Kidney (tissue), 14 donors: ENCODE results near the gene CUTA. TPM values are rescaled to one million over a fixed set of nuclear protein-coding genes. Genes with fewer than 3 reads are reported as not detected.

Source experiments
- DNase-seq, 5 donors: peaks; one replicate each; pipeline ENCODE4 v3.0.0-alpha.2; 2013 to 2020
- FAIRE-seq: peaks from 2 replicates; lab custom pipeline; 2012; peaks lifted over from hg19 to GRCh38; lab: Jason Lieb, UNC
- H3K27ac ChIP-seq, 2 donors: one replicate each; pipeline ENCODE4 v1.7.0; 2013; ENCODE audit warnings: low read depth in 2 of 2, low read length in 2 of 2, inconsistent platforms in 1 of 2
- H3K27me3 ChIP-seq: one replicate; pipeline ENCODE4 v1.7.1; 2013; ENCODE audit warnings: low read length, inconsistent platforms; ENCODE audit not compliant: control insufficient read depth, insufficient read depth
- H3K36me3 ChIP-seq, 3 donors: one replicate each; pipeline versions ENCODE4 v1.7.0 to v1.7.1; 2013; ENCODE audit warnings: low read length in 3 of 3, control low read depth in 1 of 3, inconsistent platforms in 1 of 3; ENCODE audit not compliant: insufficient read depth in 3 of 3, control insufficient read depth in 2 of 3
- H3K4me1 ChIP-seq, 3 donors: one replicate each; pipeline versions ENCODE4 v1.7.0 to v1.7.1; 2013; ENCODE audit warnings: low read length in 3 of 3, inconsistent platforms in 1 of 3, low read depth in 1 of 3; ENCODE audit not compliant: control insufficient read depth in 2 of 3, insufficient read depth in 2 of 3
- H3K4me3 ChIP-seq, 3 donors: one replicate each; pipeline versions ENCODE4 v1.7.0 to v1.8.1; 2013; ENCODE audit warnings: low read length in 3 of 3, control low read depth in 1 of 3, inconsistent platforms in 1 of 3
- H3K9ac ChIP-seq, 3 donors: one replicate each; pipeline versions ENCODE4 v1.7.0 to v1.7.1; 2013; ENCODE audit warnings: low read length in 3 of 3, control low read depth in 1 of 3, inconsistent platforms in 1 of 3
- H3K9me3 ChIP-seq, 3 donors: one replicate each; pipeline versions ENCODE4 v1.7.0 to v1.7.1; 2013; ENCODE audit warnings: low read length in 3 of 3, control low read depth in 1 of 3, inconsistent platforms in 1 of 3; ENCODE audit not compliant: control insufficient read depth in 2 of 3, insufficient read depth in 1 of 3
- intact Hi-C: fragments of 100-400 bp; cut with DNase I; formaldehyde crosslinking; loops from one replicate; pipeline ENCODE4 v1.11.1; 2022
- polyA plus RNA-seq: library from polyadenylated mRNA; stranded (reverse); fragments of 350-450 nt; fragmentation: Illumina TruSeq; extraction: RNeasy Lipid Tissue Mini Kit (QIAGEN cat#74804); gene quantifications from one replicate; pipeline ENCODE4 v1.2.3, GENCODE V29; 2014; ENCODE audit warnings: low read depth, low replicate concordance; ENCODE audit not compliant: insufficient read depth
- total RNA-seq: library from RNA; stranded (reverse); fragmentation: NEBNext Ultra II Directional; extraction: Animal tissue kit (Norgen Biotek cat#: 25700); gene quantifications from one replicate; pipeline ENCODE4 v1.2.1, GENCODE V29; 2021
- TF ChIP-seq, protein P1 (sequence below): IDR thresholded peaks from 3 replicates; pipeline ENCODE4 v1.5.1; 2012; ENCODE audit warnings: mild to moderate bottlenecking, moderate library complexity, borderline replicate concordance; ENCODE audit not compliant: insufficient read depth; ENCODE audit errors: extremely low read depth
- donor health status: control.
- donor health status: control.
- donor health status: control.
- donor health status: control.
- donor health status: control.
- donor health status: DM: yes; HTN: yes; CAD: no.
- donor health status: Normal renal cell carcinoma (clear cell type).

CUTA gene
- total and polyA plus RNA-seq, 2 donors from 2014 or later, result 163 to 433 TPM

DNA sequence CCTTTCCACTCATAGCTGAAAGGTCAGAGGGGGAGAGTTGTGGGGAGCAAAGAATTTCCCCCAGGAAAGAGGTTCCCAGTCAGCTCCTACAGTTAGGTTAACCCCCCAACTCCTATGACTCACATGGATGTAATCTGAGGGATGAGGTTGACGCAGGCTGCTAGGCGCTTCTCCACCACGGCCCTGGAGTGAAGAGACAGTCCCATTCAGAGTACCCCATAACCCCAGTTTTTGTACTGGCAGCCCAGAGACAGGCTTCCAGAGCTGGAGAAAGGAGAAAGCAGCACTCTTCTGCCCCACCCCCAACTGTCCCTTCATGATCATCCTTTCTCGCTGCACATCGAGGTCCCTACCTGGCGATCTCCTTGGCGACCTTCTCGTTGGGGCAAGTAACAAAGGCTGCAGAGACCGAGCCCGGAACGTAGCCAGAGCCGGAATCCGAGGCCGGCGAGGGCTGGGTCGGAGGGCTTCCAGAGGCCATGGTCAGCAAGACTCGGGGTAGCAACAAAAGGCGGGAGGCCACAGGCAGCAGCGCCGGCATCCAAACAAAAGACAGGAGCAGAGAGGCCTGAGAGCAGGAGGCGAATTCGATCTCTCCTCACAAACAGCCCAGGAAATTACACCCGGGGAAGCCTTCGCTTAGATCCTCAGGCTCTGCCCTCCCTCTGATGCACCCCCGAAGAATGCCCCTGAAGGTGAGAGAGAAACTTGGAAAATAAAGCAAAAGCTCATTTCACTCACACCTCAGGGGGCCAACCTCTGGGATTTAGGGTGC, 592 bp downstream of the CUTA start:
- H3K4me1 ChIP-seq, result peaks cover 0 to 30% (median 5%) of the 10 kb centered on the region in 3 donors
- no peaks in the 10 kb centered on the region for H3K9me3 ChIP-seq
- peak overlapping the region; percentile 81 to 86 (median 85) for H3K4me3 ChIP-seq
- peak overlapping the region; percentile 69 to 91 for H3K27ac ChIP-seq
- TF ChIP-seq, protein P1, sequence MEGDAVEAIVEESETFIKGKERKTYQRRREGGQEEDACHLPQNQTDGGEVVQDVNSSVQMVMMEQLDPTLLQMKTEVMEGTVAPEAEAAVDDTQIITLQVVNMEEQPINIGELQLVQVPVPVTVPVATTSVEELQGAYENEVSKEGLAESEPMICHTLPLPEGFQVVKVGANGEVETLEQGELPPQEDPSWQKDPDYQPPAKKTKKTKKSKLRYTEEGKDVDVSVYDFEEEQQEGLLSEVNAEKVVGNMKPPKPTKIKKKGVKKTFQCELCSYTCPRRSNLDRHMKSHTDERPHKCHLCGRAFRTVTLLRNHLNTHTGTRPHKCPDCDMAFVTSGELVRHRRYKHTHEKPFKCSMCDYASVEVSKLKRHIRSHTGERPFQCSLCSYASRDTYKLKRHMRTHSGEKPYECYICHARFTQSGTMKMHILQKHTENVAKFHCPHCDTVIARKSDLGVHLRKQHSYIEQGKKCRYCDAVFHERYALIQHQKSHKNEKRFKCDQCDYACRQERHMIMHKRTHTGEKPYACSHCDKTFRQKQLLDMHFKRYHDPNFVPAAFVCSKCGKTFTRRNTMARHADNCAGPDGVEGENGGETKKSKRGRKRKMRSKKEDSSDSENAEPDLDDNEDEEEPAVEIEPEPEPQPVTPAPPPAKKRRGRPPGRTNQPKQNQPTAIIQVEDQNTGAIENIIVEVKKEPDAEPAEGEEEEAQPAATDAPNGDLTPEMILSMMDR, result no peak
- H3K36me3 ChIP-seq, result peaks cover 0 to 25% (median 22%) of the 10 kb centered on the region in 3 donors
- intact Hi-C loops, result no loop called here
- H3K27me3 ChIP-seq, result no peaks in the 10 kb centered on the region
- peak overlapping the region; percentile 55 to 75 (median 64) for H3K9ac ChIP-seq
- DNase-seq (peak in 2 of 5 donors; percentile 77 to 83), FAIRE-seq (no peak)

DNA sequence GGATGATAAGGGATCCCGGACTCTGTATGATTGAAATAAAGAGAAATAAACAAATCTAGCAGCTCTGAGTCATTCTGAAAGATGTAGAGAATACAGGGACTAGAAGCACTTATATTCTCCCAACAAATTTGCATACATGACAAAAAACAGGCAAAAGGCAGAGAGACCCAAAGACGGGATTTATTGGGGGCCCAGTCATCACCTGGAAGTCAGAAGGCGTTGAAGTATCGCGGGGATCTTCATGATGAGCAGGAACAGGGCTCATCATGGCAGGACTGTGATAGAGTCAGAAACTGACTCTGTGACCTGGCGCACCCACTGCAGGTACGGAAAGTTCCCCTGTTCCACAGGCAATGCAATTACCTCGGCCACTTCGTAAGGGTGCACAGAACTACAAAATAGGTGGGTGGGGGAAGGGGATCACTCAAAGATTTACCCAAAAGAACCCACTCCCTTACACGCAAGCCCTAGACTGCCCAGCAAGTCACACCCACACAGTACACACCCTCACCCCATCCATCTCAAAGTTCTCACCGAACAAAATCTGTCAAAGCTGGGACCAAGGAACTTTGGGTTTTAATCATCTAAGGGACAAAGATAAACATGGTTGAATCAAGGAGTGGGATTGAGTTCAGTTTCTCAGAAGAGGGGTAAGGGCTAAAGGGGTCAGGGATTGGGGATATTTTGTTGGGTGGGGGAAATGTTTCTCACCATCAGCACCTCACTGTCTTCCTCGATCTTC, 1.4 kb downstream of the CUTA start:
- Histone ChIP-seq H3K27me3 (no peaks in the 10 kb centered on the region), H3K4me3 (peak overlapping the region; percentile 81 to 86 (median 85)), H3K27ac (no peak overlapping the region), H3K4me1 (peaks cover 0 to 32% (median 5%) of the 10 kb centered on the region in 3 donors), H3K36me3 (peaks cover 0 to 26% (median 22%) of the 10 kb centered on the region in 3 donors), H3K9ac (peak overlapping the region; percentile 4 to 75 (median 64)), H3K9me3 (no peaks in the 10 kb centered on the region)
- no peak for FAIRE-seq
- intact Hi-C loops, result no loop called here
- DNase-seq, result no peak
- TF ChIP-seq, protein P1, result no peak

GRCh38 chr6:33415831-33416230, 2.1 kb downstream of the CUTA start:
- H3K9ac ChIP-seq, result no peak overlapping the region

More at GRCh38 chr6:33415831-33416230, 2.1 kb downstream of the CUTA start:
- Histone ChIP-seq H3K27ac (no peak overlapping the region), H3K36me3 (peaks cover 0 to 26% (median 22%) of the 10 kb centered on the region in 3 donors), H3K4me1 (peaks cover 0 to 34% (median 5%) of the 10 kb centered on the region in 3 donors), H3K4me3 (no peak overlapping the region), H3K9me3 (no peaks in the 10 kb centered on the region), H3K27me3 (no peaks in the 10 kb centered on the region)
- no peak for DNase-seq
- FAIRE-seq, result no peak
- intact Hi-C loops, result no loop called here
- TF ChIP-seq, protein P1, result no peak
